Stomach (tissue), 9 donors: ENCODE measurements around the gene HCFC1. TPM values are rescaled to one million over a fixed set of nuclear protein-coding genes. Genes with fewer than 3 reads are reported as not detected.

Experiments used
- DNase-seq, 2 donors: peaks; one replicate each; pipeline versions ENCODE4 v3.0.0 to v3.0.0-alpha.2; 2013 to 2019
- H3K27ac ChIP-seq, 5 donors: fragments of 200-600 bp in 4 of 5; sonication (generic) in 4 of 5; one replicate each; pipeline ENCODE4 v1.5.1; 2013 to 2019; ENCODE audit warnings: mild to moderate bottlenecking in 1 of 5, moderate library complexity in 1 of 5
- H3K27me3 ChIP-seq, 3 donors: fragments of 200-600 bp; sonication (generic); one replicate each; pipeline ENCODE4 v1.5.1; 2017 to 2019; ENCODE audit warnings: mixed run types in 1 of 3
- H3K36me3 ChIP-seq, 4 donors: fragments of 200-600 bp; sonication (generic); 1 replicate in 3 of 4; 2 replicates in 1 of 4; pipeline ENCODE4 v1.5.1; 2016 to 2019
- H3K4me1 ChIP-seq, 4 donors: fragments of 200-600 bp; sonication (generic); one replicate each; pipeline ENCODE4 v1.5.1; 2016 to 2019
- H3K4me3 ChIP-seq, 4 donors: fragments of 200-600 bp; sonication (generic) in 3 of 4; one replicate each; pipeline ENCODE4 v1.5.1; 2016 to 2019; ENCODE audit warnings: mild to moderate bottlenecking in 1 of 4
- H3K9me3 ChIP-seq, 4 donors: fragments of 200-600 bp; sonication (generic); one replicate each; pipeline ENCODE4 v1.5.1; 2016 to 2019
- CTCF ChIP-seq, 7 experiments: fragments of 450-650 bp in 4 of 7; fragments of 200-600 bp in 3 of 7; sonication (generic) in 3 of 7; IDR thresholded peaks; one replicate each; pipeline ENCODE4 v1.5.1; 2016 to 2019; ENCODE audit warnings: antibody characterized with exemption in 7 of 7, control low read depth in 2 of 7, mild to moderate bottlenecking in 1 of 7
- EP300 ChIP-seq: sonication (generic); formaldehyde crosslinking; IDR thresholded peaks from one replicate; pipeline ENCODE4 v1.6.1; 2017; ENCODE audit warnings: antibody characterized with exemption
- POLR2A ChIP-seq, 4 donors: fragments of 450-650 bp; IDR thresholded peaks; one replicate each; pipeline ENCODE4 v1.6.1; 2016; ENCODE audit warnings: antibody characterized with exemption in 4 of 4, control low read depth in 2 of 4, mild to moderate bottlenecking in 1 of 4, moderate library complexity in 1 of 4
- POLR2AphosphoS5 ChIP-seq, 3 donors: sonication (generic); formaldehyde crosslinking; IDR thresholded peaks; one replicate each; pipeline ENCODE4 v1.6.1; 2016; ENCODE audit warnings: antibody characterized with exemption in 3 of 3
- WGBS, 5 donors: extraction: QIAGEN DNeasy Blood & Tissue Kit in 3 of 5; methylation state at CpG; one replicate each; pipeline versions ENCODE4 v1.1.5 to v1.1.7; 2013 to 2018; 5-methylcytosine and 5-hydroxymethylcytosine counted together
- intact Hi-C: fragments of 100-400 bp; cut with DNase I; formaldehyde crosslinking; loops from one replicate; pipeline ENCODE4 v1.15.1; 2023; ENCODE audit warnings: low total_unique reads
- polyA plus RNA-seq, 3 donors: library from polyadenylated mRNA; stranded (reverse); fragments of 200-250 nt; gene quantifications; one replicate each; pipeline ENCODE4 v1.2.3, GENCODE V29; 2013
- total RNA-seq, 5 donors: library from RNA; depleted of rRNA; stranded (reverse); fragments of >200 nt; gene quantifications; one replicate each; pipeline versions ENCODE4 v1.1.0 to v1.2.3, GENCODE V29; 2014 to 2016
- donor health status: healthy with polysubstance abuse.
- donor health status: Bipolar disorder and iron deficiency.
- donor health status: healthy.

HCFC1 gene
- total and polyA plus RNA-seq, 8 donors = 9.0 to 61.6 (median 17.8) TPM

- intact Hi-C loops = no loop called here
- Histone ChIP-seq H3K36me3 (no peaks in the 10 kb centered on the region), H3K4me1 (peaks cover 0 to 23% (median 19%) of the 10 kb centered on the region in 4 donors), H3K27ac (no peak overlapping the region), H3K27me3 (no peaks in the 10 kb centered on the region), H3K4me3 (no peak overlapping the region), H3K9me3 (no peaks in the 10 kb centered on the region)
- WGBS, 5 donors = 68 to 79% (median 76%) methylated on average over 9 to 10 of the region's 10 CpGs
- no peak for DNase-seq
- TF ChIP-seq CTCF (IDR thresholded peaks at IDR 0.05) (no peak), POLR2A (IDR thresholded peaks at IDR 0.05) (no peak), POLR2AphosphoS5 (IDR thresholded peaks at IDR 0.05) (no peak), EP300 (no peak)
Measured at GRCh38 chrX:153938226-153938786, 33.3 kb downstream of the HCFC1 start.

- no peak overlapping the region for H3K4me3 ChIP-seq
- intact Hi-C loops = no loop called here
- no peak for TF ChIP-seq POLR2AphosphoS5 (IDR thresholded peaks at IDR 0.05)
- TF ChIP-seq POLR2A (IDR thresholded peaks at IDR 0.05) = no peak
- no peak for TF ChIP-seq CTCF (IDR thresholded peaks at IDR 0.05)
- no peak for TF ChIP-seq EP300
- H3K27me3 ChIP-seq = no peaks in the 10 kb centered on the region
- DNase-seq = no peak
- H3K36me3 ChIP-seq = peaks cover 0 to 8% (median 5%) of the 10 kb centered on the region in 4 donors
- 79 to 92% (median 84%) methylated on average over 3 of the region's 3 CpGs for WGBS, 5 donors
- H3K9me3 ChIP-seq = no peaks in the 10 kb centered on the region
- H3K4me1 ChIP-seq = peaks cover 0 to 28% (median 23%) of the 10 kb centered on the region in 4 donors
- no peak overlapping the region for H3K27ac ChIP-seq
Measured at GRCh38 chrX:153937056-153937455, 34.6 kb downstream of the HCFC1 start.

GRCh38 chrX:153935326-153935851, 36.2 kb downstream of the HCFC1 start:
- intact Hi-C loops = no loop called here

More at GRCh38 chrX:153935326-153935851, 36.2 kb downstream of the HCFC1 start:
- Histone ChIP-seq H3K4me3 (peak overlapping the region; percentile 64 to 85 (median 76)), H3K27ac (peak overlapping the region in 3 of 5 donors; percentile 47 to 86 (median 77)), H3K27me3 (no peaks in the 10 kb centered on the region), H3K9me3 (no peaks in the 10 kb centered on the region), H3K36me3 (peaks cover 3 to 24% (median 22%) of the 10 kb centered on the region in 4 donors), H3K4me1 (peaks cover 0 to 33% (median 21%) of the 10 kb centered on the region in 4 donors)
- WGBS, 5 donors = 6 to 35% (median 29%) methylated on average over 7 to 28 of the region's 32 CpGs
- no peak for DNase-seq
- no peak for TF ChIP-seq POLR2AphosphoS5 (IDR thresholded peaks at IDR 0.05)
- no peak for TF ChIP-seq POLR2A (IDR thresholded peaks at IDR 0.05)
- TF ChIP-seq EP300 = no peak
- TF ChIP-seq CTCF (IDR thresholded peaks at IDR 0.05) = no peak
